Mesenchymal stem cell (in vitro differentiated cells and primary cell): ENCODE measurements around the gene ASXL1.
"Not testable (repeated sequence)": the region's sequence is repeated elsewhere in the genome, so short reads cannot be mapped to it uniquely, and the experiment has no call there.

Source experiments
- DNase-seq: peaks from one replicate; pipeline ENCODE4 v3.0.0-alpha.2; 2013
- H2AFZ ChIP-seq: one replicate; pipeline ENCODE4 v1.6.1; 2013; ENCODE audit warnings: low read depth, mild to moderate bottlenecking, control low read depth, inconsistent platforms, low read length, moderate library complexity
- H2AK5ac ChIP-seq: 2 replicates; pipeline ENCODE4 v1.6.1; 2013; ENCODE audit warnings: low read length, moderate library complexity, mild to moderate bottlenecking, inconsistent platforms; ENCODE audit not compliant: severe bottlenecking
- H2BK120ac ChIP-seq: one replicate; pipeline ENCODE4 v1.6.1; 2013; ENCODE audit warnings: low read depth, mild to moderate bottlenecking, inconsistent platforms, low read length, moderate library complexity
- H2BK12ac ChIP-seq, 2 experiments: one replicate each; pipeline ENCODE4 v1.6.1; 2013; ENCODE audit warnings: inconsistent platforms in 2 of 2, low read length in 2 of 2, mild to moderate bottlenecking in 2 of 2, moderate library complexity in 2 of 2, control low read depth in 1 of 2
- H2BK15ac ChIP-seq: one replicate; pipeline ENCODE4 v1.6.1; 2013; ENCODE audit warnings: mild to moderate bottlenecking, low read depth, inconsistent platforms; ENCODE audit not compliant: poor library complexity, severe bottlenecking
- H2BK5ac ChIP-seq: 2 replicates; pipeline ENCODE4 v1.6.1; 2013; ENCODE audit warnings: low read depth, mild to moderate bottlenecking, low read length, control low read depth, inconsistent platforms; ENCODE audit not compliant: poor library complexity, severe bottlenecking
- H3K14ac ChIP-seq, 2 experiments: one replicate each; pipeline ENCODE4 v1.6.1; 2013; ENCODE audit warnings: inconsistent platforms in 2 of 2, low read length in 2 of 2, control low read depth in 1 of 2, mild to moderate bottlenecking in 1 of 2, moderate library complexity in 1 of 2
- H3K18ac ChIP-seq, 2 experiments: one replicate each; pipeline ENCODE4 v1.6.1; 2013; ENCODE audit warnings: inconsistent platforms in 2 of 2, low read length in 2 of 2, control low read depth in 1 of 2, low read depth in 1 of 2, mild to moderate bottlenecking in 1 of 2
- H3K23ac ChIP-seq, 2 experiments: one replicate each; pipeline ENCODE4 v1.6.1; 2013; ENCODE audit warnings: inconsistent platforms in 2 of 2, low read length in 2 of 2, mild to moderate bottlenecking in 2 of 2, moderate library complexity in 2 of 2, control low read depth in 1 of 2
- H3K27ac ChIP-seq: 2 replicates; pipeline ENCODE4 v1.5.1; 2013; ENCODE audit warnings: mild to moderate bottlenecking, moderate library complexity, low read length, control low read depth, inconsistent platforms; ENCODE audit not compliant: poor library complexity, severe bottlenecking
- H3K27me3 ChIP-seq, 2 experiments: 2 replicates each; pipeline versions ENCODE4 v1.6.1 to v1.7.0; 2013; ENCODE audit warnings: low read length in 2 of 2, mild to moderate bottlenecking in 2 of 2, moderate library complexity in 2 of 2, control low read depth in 1 of 2, inconsistent platforms in 1 of 2; ENCODE audit not compliant: control insufficient read depth in 1 of 2, insufficient read depth in 1 of 2
- H3K36me3 ChIP-seq, 2 experiments: 2 replicates each; pipeline versions ENCODE4 v1.6.1 to v1.7.0; 2013; ENCODE audit warnings: low read length in 2 of 2, control low read depth in 1 of 2, inconsistent platforms in 1 of 2, low read depth in 1 of 2, mild to moderate bottlenecking in 1 of 2; ENCODE audit not compliant: insufficient read depth in 2 of 2, control insufficient read depth in 1 of 2
- H3K4ac ChIP-seq, 2 experiments: one replicate each; pipeline ENCODE4 v1.6.1; 2013; ENCODE audit warnings: inconsistent platforms in 2 of 2, low read length in 2 of 2, mild to moderate bottlenecking in 2 of 2, moderate library complexity in 2 of 2, control low read depth in 1 of 2, low read depth in 1 of 2
- H3K4me1 ChIP-seq: 2 replicates; pipeline ENCODE4 v1.6.1; 2013; ENCODE audit warnings: low read depth, low read length, control low read depth; ENCODE audit not compliant: control insufficient read depth, insufficient read depth
- H3K4me2 ChIP-seq: 2 replicates; pipeline ENCODE4 v1.6.1; 2013; ENCODE audit warnings: low read length, mild to moderate bottlenecking, inconsistent platforms; ENCODE audit not compliant: poor library complexity, severe bottlenecking
- H3K4me3 ChIP-seq, 2 experiments: 2 replicates each; pipeline versions ENCODE4 v1.5.1 to v1.7.0; 2013; ENCODE audit warnings: low read length in 2 of 2, mild to moderate bottlenecking in 2 of 2, control low read depth in 1 of 2, low read depth in 1 of 2; ENCODE audit not compliant: insufficient read depth in 1 of 2
- H3K79me1 ChIP-seq: replicated peaks from 2 replicates; pipeline ENCODE4 v1.6.1; 2013; ENCODE audit warnings: mild to moderate bottlenecking, control low read depth, low read length, inconsistent platforms; ENCODE audit not compliant: poor library complexity, severe bottlenecking
- H3K9ac ChIP-seq: 2 replicates; pipeline ENCODE4 v1.7.0; 2013; ENCODE audit warnings: mild to moderate bottlenecking, low read length, moderate library complexity
- H3K9me3 ChIP-seq: 2 replicates; pipeline ENCODE4 v1.7.0; 2013; ENCODE audit warnings: mild to moderate bottlenecking, low read length; ENCODE audit not compliant: control insufficient read depth
- H4K8ac ChIP-seq: one replicate; pipeline ENCODE4 v1.6.1; 2013; ENCODE audit warnings: inconsistent platforms, mild to moderate bottlenecking, low read length, moderate library complexity
- H4K91ac ChIP-seq: one replicate; pipeline ENCODE4 v1.6.1; 2013; ENCODE audit warnings: mild to moderate bottlenecking, low read length, inconsistent platforms
- WGBS: methylation state at CpG from one replicate; pipeline ENCODE4 v1.1.7; 2013; ENCODE audit warnings: mixed read lengths; 5-methylcytosine and 5-hydroxymethylcytosine counted together

Gene ASXL1

DNA sequence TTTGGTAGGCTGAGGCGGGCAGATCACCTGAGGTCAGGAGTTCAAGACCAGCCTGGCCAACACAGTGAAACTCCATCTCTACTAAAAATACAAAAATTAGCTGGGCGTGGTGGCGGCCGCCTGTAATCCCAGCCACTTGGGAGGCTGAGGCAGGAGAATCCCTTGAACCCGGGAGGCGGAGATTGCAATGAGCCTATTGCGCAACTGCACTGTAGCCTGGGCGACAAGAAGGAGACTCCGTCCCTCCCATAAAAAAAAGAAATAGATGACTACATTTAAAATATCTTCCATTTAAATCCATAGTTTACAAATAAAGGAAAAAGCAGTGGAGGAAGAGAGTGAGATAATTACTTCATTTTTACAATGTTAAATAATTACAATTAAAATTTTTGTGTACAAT, 21.9 kb downstream of the ASXL1 start:
- not testable (repeated sequence) for H2BK15ac ChIP-seq

DNA sequence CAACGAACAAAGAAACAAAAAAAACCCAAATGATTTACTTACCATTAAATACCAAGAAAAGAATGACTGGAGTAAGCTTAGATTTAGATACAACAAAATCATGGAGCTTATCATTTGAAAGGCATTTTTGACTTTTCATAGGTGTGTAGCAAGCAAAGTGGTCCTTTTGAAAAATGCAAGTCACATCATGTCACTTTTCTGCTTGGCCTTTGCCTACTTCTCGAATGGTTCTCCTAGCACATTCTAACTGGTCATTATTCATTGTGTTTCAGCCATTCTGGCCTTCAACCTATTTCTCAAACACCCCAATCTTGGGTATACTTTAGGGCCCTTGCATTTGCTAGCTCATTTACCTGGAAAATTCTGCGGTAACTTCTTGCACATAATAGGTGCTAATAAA, 22.6 kb downstream of the ASXL1 start:
- H3K18ac ChIP-seq = no peak overlapping the region
- H3K4ac ChIP-seq = no peak overlapping the region
- WGBS = 98% methylated on average over 2 of the region's 3 CpGs
- no peak for DNase-seq
- H2BK5ac ChIP-seq = no peak overlapping the region
- peaks cover 16 to 22% of the 10 kb centered on the region in 2 experiments for H3K36me3 ChIP-seq
- no peak overlapping the region for H2BK15ac ChIP-seq
- H3K4me2 ChIP-seq = no peak overlapping the region
- H2BK12ac ChIP-seq = no peak overlapping the region
- no peaks in the 10 kb centered on the region for H3K9me3 ChIP-seq
- H3K4me3 ChIP-seq = no peak overlapping the region
- H3K27me3 ChIP-seq = no peaks in the 10 kb centered on the region
- H3K9ac ChIP-seq = no peak overlapping the region
- no peak overlapping the region for H2AK5ac ChIP-seq
- H2BK120ac ChIP-seq = no peak overlapping the region
- no peak overlapping the region for H3K27ac ChIP-seq
- no peak overlapping the region for H3K23ac ChIP-seq
- H4K91ac ChIP-seq = no peak overlapping the region
- peaks cover 10% of the 10 kb centered on the region for H3K79me1 ChIP-seq
- H3K4me1 ChIP-seq = peaks cover 3% of the 10 kb centered on the region
- no peak overlapping the region for H3K14ac ChIP-seq
- H4K8ac ChIP-seq = no peak overlapping the region
- no peak overlapping the region for H2AFZ ChIP-seq

More for the DNA sequence above, 21.9 kb downstream of the ASXL1 start:
- H3K18ac ChIP-seq, H3K4ac ChIP-seq, H2AK5ac ChIP-seq, H4K8ac ChIP-seq, H3K4me3 ChIP-seq, H3K79me1 ChIP-seq, H2BK120ac ChIP-seq, H3K27me3 ChIP-seq, H3K9me3 ChIP-seq, H3K9ac ChIP-seq, H4K91ac ChIP-seq, DNase-seq, H3K4me2 ChIP-seq, H3K27ac ChIP-seq, H2BK12ac ChIP-seq, H3K23ac ChIP-seq, H2BK5ac ChIP-seq, H2AFZ ChIP-seq, H3K14ac ChIP-seq, H3K4me1 ChIP-seq: not testable (repeated sequence)
- WGBS = 84% methylated on average over 6 of the region's 9 CpGs
- peaks cover 21 to 28% of the 10 kb centered on the region in 2 experiments for H3K36me3 ChIP-seq

DNA sequence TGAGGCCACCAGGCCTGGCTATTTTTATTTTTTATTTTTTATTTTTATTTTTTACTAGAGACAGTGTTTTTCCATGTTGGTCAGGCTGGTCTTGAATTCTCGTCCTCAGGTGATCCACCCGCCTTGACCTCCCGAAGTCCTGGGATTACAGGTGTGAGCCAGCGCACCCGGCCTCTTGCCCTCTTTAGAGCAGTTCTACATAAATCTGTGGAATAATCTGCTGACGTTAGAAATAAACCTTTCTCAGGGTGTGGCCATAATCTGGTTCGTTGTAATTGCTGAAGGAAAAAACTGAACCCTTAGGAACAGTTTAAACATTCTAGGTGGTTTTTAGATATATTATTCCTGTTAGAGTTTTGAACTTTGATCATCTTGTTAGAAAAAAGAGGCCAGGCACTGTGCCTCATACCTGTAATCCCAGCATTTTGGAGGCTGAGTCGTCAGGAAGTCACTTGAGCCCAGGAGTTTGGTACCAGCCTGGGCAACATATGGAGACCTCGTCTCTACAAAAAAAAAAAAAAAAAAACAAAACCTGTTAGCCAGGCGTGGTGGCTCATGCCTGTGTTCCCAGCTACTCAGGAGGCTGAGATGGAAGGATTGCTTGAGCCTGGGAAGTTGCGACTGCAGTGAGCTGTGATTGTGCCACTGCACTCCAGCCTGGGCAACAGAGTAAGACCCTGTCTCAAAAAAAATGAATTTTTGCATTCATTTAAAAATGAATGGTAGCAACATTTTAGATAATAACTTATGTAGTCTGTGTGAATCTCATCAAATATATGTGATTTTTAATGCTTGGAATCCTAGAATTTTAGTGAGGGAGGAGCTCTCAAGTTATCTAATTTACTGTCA, 24.2 kb downstream of the ASXL1 start:
- DNase-seq = no peak
- no peaks in the 10 kb centered on the region for H3K9me3 ChIP-seq
- H3K23ac ChIP-seq = no peak overlapping the region
- H2BK120ac ChIP-seq = no peak overlapping the region
- H2AFZ ChIP-seq = no peak overlapping the region
- no peak overlapping the region for H3K4me2 ChIP-seq
- no peak overlapping the region for H3K4me3 ChIP-seq
- peaks cover 13 to 21% of the 10 kb centered on the region in 2 experiments for H3K36me3 ChIP-seq
- peaks cover 3% of the 10 kb centered on the region for H3K4me1 ChIP-seq
- no peak overlapping the region for H2BK15ac ChIP-seq
- no peak overlapping the region for H4K91ac ChIP-seq
- no peak overlapping the region for H3K18ac ChIP-seq
- H3K4ac ChIP-seq = no peak overlapping the region
- no peak overlapping the region for H2BK5ac ChIP-seq
- no peak overlapping the region for H3K27ac ChIP-seq
- H2AK5ac ChIP-seq = no peak overlapping the region
- WGBS = 96% methylated on average over 11 of the region's 11 CpGs
- no peak overlapping the region for H4K8ac ChIP-seq
- no peak overlapping the region for H2BK12ac ChIP-seq
- H3K79me1 ChIP-seq = peaks cover 11% of the 10 kb centered on the region
- no peaks in the 10 kb centered on the region for H3K27me3 ChIP-seq
- H3K9ac ChIP-seq = no peak overlapping the region
- H3K14ac ChIP-seq = no peak overlapping the region

DNA sequence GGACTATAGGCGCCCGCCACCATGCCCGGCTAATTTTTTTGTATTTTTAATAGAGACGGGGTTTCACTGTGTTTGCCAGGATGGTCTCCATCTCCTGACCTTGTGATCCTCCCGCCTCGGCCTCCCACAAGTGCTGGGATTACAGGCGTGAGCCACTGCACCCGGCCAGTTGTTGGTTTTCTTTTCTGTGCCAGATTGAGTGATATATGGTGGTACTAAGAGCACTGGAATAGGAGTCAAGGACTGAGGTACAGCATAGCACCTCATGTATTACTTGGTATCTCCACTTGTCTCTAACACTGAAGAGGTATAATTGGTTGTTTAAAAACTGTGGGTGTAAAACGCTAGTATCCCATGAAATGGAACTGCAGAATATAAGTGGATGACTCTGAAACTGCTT, 25.3 kb downstream of the ASXL1 start:
- H3K4me1 ChIP-seq, H2AK5ac ChIP-seq, H3K18ac ChIP-seq, H2BK12ac ChIP-seq, H2BK15ac ChIP-seq, H3K4ac ChIP-seq, H3K27ac ChIP-seq, H3K23ac ChIP-seq, H2BK120ac ChIP-seq, H3K9me3 ChIP-seq, H4K91ac ChIP-seq, H2BK5ac ChIP-seq, H3K4me2 ChIP-seq, DNase-seq, H3K9ac ChIP-seq, H3K27me3 ChIP-seq, H3K14ac ChIP-seq, H2AFZ ChIP-seq, H4K8ac ChIP-seq, H3K4me3 ChIP-seq: not testable (repeated sequence)
- peaks cover 12% of the 10 kb centered on the region for H3K79me1 ChIP-seq
- 98% methylated on average over 9 of the region's 9 CpGs for WGBS
- peaks cover 7 to 19% of the 10 kb centered on the region in 2 experiments for H3K36me3 ChIP-seq
